ENCODE data around the gene LRFN3.

LRFN3 gene

DNA sequence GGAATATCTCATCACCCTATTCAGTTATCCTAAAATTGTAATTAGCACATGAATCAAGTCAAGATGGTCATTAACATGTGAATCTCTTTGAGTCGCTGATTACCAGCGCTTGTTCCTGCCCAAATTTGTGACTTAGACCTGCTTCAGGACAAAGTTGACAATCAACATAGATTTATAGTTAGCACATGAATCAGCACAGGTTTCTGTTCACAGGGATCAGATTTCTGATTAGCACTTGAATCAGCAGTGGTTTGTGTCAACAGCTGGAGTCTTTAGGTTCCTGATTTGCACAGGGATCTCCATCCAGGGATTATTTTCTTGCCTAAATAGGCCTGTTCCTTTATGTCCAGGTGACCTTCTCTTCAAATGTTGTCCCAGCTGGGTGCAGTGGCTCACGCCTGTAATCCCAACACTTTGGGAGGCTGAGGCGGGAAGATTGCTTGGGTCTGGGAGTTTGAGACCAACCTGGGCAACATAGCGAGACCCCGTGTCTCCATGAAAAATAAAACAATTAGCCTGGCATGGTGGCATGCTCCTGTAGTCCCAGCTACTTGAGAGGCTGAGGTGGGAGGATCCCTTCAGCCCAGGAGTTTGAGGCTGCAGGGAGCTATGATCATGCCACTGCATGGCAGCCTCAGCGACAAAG is 3.8 kb upstream of the LRFN3 start:
- H3K9me2 ChIP-seq (replicated peaks; ENCODE audit: control insufficient read depth, low read length): no peaks in the 10 kb centered on the region
- H3K4me1 ChIP-seq (ENCODE audit: control insufficient read depth, low read length): peaks cover 52% of the 10 kb centered on the region
- no peaks in the 10 kb centered on the region for H3K36me3 ChIP-seq (ENCODE audit: control insufficient read depth, low read length)
- H3K27ac ChIP-seq (ENCODE audit: low read depth, low read length): no peak overlapping the region
- no peak overlapping the region for H3K4me3 ChIP-seq (ENCODE audit: low read length)
- H4K20me1 ChIP-seq (ENCODE audit: control insufficient read depth, insufficient read depth, low read depth, low read length): no peaks in the 10 kb centered on the region
- H3K27me3 ChIP-seq (ENCODE audit: control insufficient read depth, low read length): peaks cover 16% of the 10 kb centered on the region
- TF ChIP-seq EZH2phosphoT487 (IDR thresholded peaks at IDR 0.05; ENCODE audit: borderline replicate concordance, low read length): no peak
- no peak for TF ChIP-seq CTCF (IDR thresholded peaks at IDR 0.05; ENCODE audit: low read depth, low read length, poor library complexity, severe bottlenecking)
- no peaks in the 10 kb centered on the region for H3K79me2 ChIP-seq (ENCODE audit: control insufficient read depth, low read length)
- no peaks in the 10 kb centered on the region for H3K9me3 ChIP-seq (ENCODE audit: control insufficient read depth, insufficient read depth, low read length)
- peaks cover 9% of the 10 kb centered on the region for H3F3A ChIP-seq (ENCODE audit: control insufficient read depth, insufficient read depth)
- H3K4me2 ChIP-seq (ENCODE audit: low read length): peak overlapping the region; percentile 49

DNA sequence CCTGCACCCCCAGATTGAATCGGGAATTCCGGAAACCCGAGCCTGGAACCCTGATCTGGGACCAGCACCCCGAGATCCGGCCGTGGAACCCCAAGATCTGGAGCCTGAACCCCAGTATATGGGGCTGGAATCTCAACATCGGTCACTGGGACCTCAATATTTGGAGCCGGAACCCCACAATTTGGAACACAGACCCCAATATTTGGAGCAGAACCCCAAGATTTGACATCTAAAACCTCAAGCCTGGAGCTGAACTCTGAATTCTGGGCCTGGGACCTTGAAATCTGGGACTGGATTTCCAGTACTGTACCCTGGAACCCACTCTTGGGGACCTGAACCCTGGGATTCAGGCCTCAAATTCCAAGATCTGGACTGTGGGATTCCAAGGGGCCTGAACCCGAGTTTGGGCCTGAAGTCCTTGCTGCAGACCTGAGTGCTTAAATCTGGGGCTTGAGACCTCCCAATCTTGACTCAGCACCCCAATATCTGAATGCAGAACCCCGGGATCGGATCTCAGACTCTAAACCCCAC is 629 bp downstream of the LRFN3 start:
- Histone ChIP-seq H3K4me3 (ENCODE audit: low read length) (peak overlapping the region; percentile 72), H4K20me1 (ENCODE audit: control insufficient read depth, insufficient read depth, low read depth, low read length) (no peaks in the 10 kb centered on the region), H3K9me2 (replicated peaks; ENCODE audit: control insufficient read depth, low read length) (no peaks in the 10 kb centered on the region), H3K27ac (ENCODE audit: low read depth, low read length) (no peak overlapping the region), H3K4me2 (ENCODE audit: low read length) (peak overlapping the region; percentile 69), H3K36me3 (ENCODE audit: control insufficient read depth, low read length) (no peaks in the 10 kb centered on the region), H3K9me3 (ENCODE audit: control insufficient read depth, insufficient read depth, low read length) (no peaks in the 10 kb centered on the region), H3F3A (ENCODE audit: control insufficient read depth, insufficient read depth) (no peaks in the 10 kb centered on the region), H3K79me2 (ENCODE audit: control insufficient read depth, low read length) (no peaks in the 10 kb centered on the region), H3K27me3 (ENCODE audit: control insufficient read depth, low read length) (peaks cover 16% of the 10 kb centered on the region), H3K4me1 (ENCODE audit: control insufficient read depth, low read length) (peaks cover 19% of the 10 kb centered on the region)
- no peak for TF ChIP-seq CTCF (IDR thresholded peaks at IDR 0.05; ENCODE audit: low read depth, low read length, poor library complexity, severe bottlenecking)
- no peak for TF ChIP-seq EZH2phosphoT487 (IDR thresholded peaks at IDR 0.05; ENCODE audit: borderline replicate concordance, low read length)

- H3F3A ChIP-seq (ENCODE audit: control insufficient read depth, insufficient read depth): no peaks in the 10 kb centered on the region
- peaks cover 16% of the 10 kb centered on the region for H3K27me3 ChIP-seq (ENCODE audit: control insufficient read depth, low read length)
- peak overlapping the region; percentile 72 for H3K4me3 ChIP-seq (ENCODE audit: low read length)
- H3K36me3 ChIP-seq (ENCODE audit: control insufficient read depth, low read length): no peaks in the 10 kb centered on the region
- H4K20me1 ChIP-seq (ENCODE audit: control insufficient read depth, insufficient read depth, low read depth, low read length): no peaks in the 10 kb centered on the region
- TF ChIP-seq EZH2phosphoT487 (IDR thresholded peaks at IDR 0.05; ENCODE audit: borderline replicate concordance, low read length) (no peak), CTCF (IDR thresholded peaks at IDR 0.05; ENCODE audit: low read depth, low read length, poor library complexity, severe bottlenecking) (no peak)
- H3K27ac ChIP-seq (ENCODE audit: low read depth, low read length): no peak overlapping the region
- H3K9me3 ChIP-seq (ENCODE audit: control insufficient read depth, insufficient read depth, low read length): no peaks in the 10 kb centered on the region
- H3K79me2 ChIP-seq (ENCODE audit: control insufficient read depth, low read length): no peaks in the 10 kb centered on the region
- H3K9me2 ChIP-seq (replicated peaks; ENCODE audit: control insufficient read depth, low read length): no peaks in the 10 kb centered on the region
- peak overlapping the region; percentile 69 for H3K4me2 ChIP-seq (ENCODE audit: low read length)
- peaks cover 15% of the 10 kb centered on the region for H3K4me1 ChIP-seq (ENCODE audit: control insufficient read depth, low read length)
These were observed 1.4 kb downstream of the LRFN3 start for GRCh38 chr19:35937345-35938281.

Measured in DOHH2 (cell line).